ENCODE results near the gene ERCC6L2. TPM values are rescaled to one million over a fixed set of nuclear protein-coding genes. Genes with fewer than 3 reads are reported as not detected.

Gene ERCC6L2
- total and polyA plus RNA-seq, 9 of the 15 experiments (the other 6 are each of a cell fraction or from before 2014, with no cell fraction given), result 7.8 to 42.8 (median 23.6) TPM

DNA sequence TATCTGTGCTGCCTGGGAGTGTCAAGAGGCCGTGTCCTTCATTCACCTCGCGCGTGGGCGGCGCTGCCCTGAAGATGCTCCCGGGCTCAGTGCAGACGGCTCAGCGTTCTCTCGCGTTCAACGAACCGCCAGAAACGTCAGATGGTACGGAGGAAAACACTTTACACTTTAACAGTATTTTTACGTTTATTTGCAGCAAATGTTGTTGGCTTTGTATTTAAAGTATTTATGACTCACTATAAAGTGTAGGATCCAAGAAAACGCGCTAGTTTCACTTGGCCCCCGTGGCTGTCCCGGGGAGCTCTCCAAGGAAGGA, 544 bp upstream of the ERCC6L2 start:
- Histone ChIP-seq H2AFZ (ENCODE audit: low read depth, low read length) (no peak overlapping the region), H3K27me3 (ENCODE audit: control insufficient read depth in 2 of 2, insufficient read depth in 2 of 2, low read length in 2 of 2) (no peaks in the 10 kb centered on the region), H3K9ac (ENCODE audit: insufficient read depth in 1 of 2, low read depth in 2 of 2, low read length in 2 of 2) (peak overlapping the region in 1 of 2 experiments; percentile 96; a peak in 2 of 4 replicates), H3K9me3 (replicated peaks; ENCODE audit: control insufficient read depth, insufficient read depth, low read depth, low read length) (0 out of 2 replicates have a peak, but pooled peaks cover 2% of the 10 kb centered on the region), H3K4me1 (replicated peaks in 1 of 2; ENCODE audit: control insufficient read depth in 2 of 2, insufficient read depth in 2 of 2, low read length in 2 of 2) (peaks cover 4 to 11% of the 10 kb centered on the region in 2 experiments; a peak in 2 of 5 replicates), H3K36me3 (ENCODE audit: control insufficient read depth, insufficient read depth, low read length) (peaks cover 7% of the 10 kb centered on the region; the same call in 2 of the 3 replicates), H3K9me1 (ENCODE audit: control insufficient read depth, insufficient read depth, low read length) (no peaks in the 10 kb centered on the region), H4K20me1 (replicated peaks; ENCODE audit: control insufficient read depth, insufficient read depth, low read length) (no peaks in the 10 kb centered on the region), H3K4me3 (no peak overlapping the region), H3K27ac (ENCODE audit: extremely low read depth, low read depth, low read length) (no peak overlapping the region), H3K4me2 (ENCODE audit: insufficient read depth, low read length) (no peak overlapping the region; the same call in 1 of the 2 replicates), H3K79me2 (ENCODE audit: control insufficient read depth, insufficient read depth, low read length) (peaks cover 28% of the 10 kb centered on the region)
- ChIA-PET POLR2A (interaction anchor here (0.7 to 3.4 kb wide), 15 partner anchors 12 to 648 kb away, joined by 3 to 18 read pairs (median 3); no protein-coding TSS in a partner anchor), CTCF (ENCODE audit: low intra/inter-chr PET ratio) (no interaction called here)
- peak; percentile 26 for FAIRE-seq
- in situ Hi-C loops (cut with MboI), result no loop called here
- WGBS (ENCODE audit: insufficient coverage, low coverage, missing lambda C conversion rate), result 0% methylated on average over 20 of the region's 20 CpGs
- TSS peak; percentile 65 for BruUV-seq (replicated peaks)
- peak; percentile 44 to 81 (median 51) for DNase-seq (ENCODE audit: extremely low read depth in 1 of 4, low spot score in 3 of 4)
- peak; percentile 68 for ATAC-seq
- intact Hi-C loops (cut with micrococcal nuclease), result no loop called here
- TF ChIP-seq CEBPG (CRISPR knock-in tag; IDR thresholded peaks at IDR 0.05), result no peak
- TF ChIP-seq CEBPG (tag; conservative IDR thresholded peaks at IDR 0.05 in 1 of 2, IDR thresholded peaks at IDR 0.05 in 1 of 2), result no peak
- TF ChIP-seq EP300 (IDR thresholded peaks at IDR 0.05; ENCODE audit: low read length), result no peak; the same call in 1 of the 2 replicates
- no peak for TF ChIP-seq PTBP1 (IDR thresholded peaks at IDR 0.05; ENCODE audit: low read depth, low read length)
- TF ChIP-seq GATAD2B (IDR thresholded peaks at IDR 0.05; ENCODE audit: borderline replicate concordance), result no peak
- TF ChIP-seq CREB5 (CRISPR knock-in tag; IDR thresholded peaks at IDR 0.05), result no peak
- TF ChIP-seq SMAD1 (IDR thresholded peaks at IDR 0.05; ENCODE audit: low read depth, low read length, partially characterized antibody), result no peak
- no peak for TF ChIP-seq BRF1 (IDR thresholded peaks at IDR 0.05; ENCODE audit: borderline replicate concordance, extremely low read depth, insufficient read length)
- no peak for TF ChIP-seq GABPB2 (CRISPR knock-in tag; conservative IDR thresholded peaks at IDR 0.05)
- TF ChIP-seq U2AF2 (optimal IDR thresholded peaks at IDR 0.05; ENCODE audit: low read depth, low read length), result no peak
- TF ChIP-seq ZNF609 (CRISPR knock-in tag; IDR thresholded peaks at IDR 0.05; ENCODE audit: borderline replicate concordance), result no peak
- TF ChIP-seq, protein P1, sequence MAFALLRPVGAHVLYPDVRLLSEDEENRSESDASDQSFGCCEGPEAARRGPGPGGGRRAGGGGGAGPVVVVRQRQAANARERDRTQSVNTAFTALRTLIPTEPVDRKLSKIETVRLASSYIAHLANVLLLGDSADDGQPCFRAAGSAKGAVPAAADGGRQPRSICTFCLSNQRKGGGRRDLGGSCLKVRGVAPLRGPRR (CRISPR knock-in tag; IDR thresholded peaks at IDR 0.05), result no peak
- no peak for TF ChIP-seq ZNF121 (CRISPR knock-in tag; conservative IDR thresholded peaks at IDR 0.05)
- TF ChIP-seq POLR2B (IDR thresholded peaks at IDR 0.05; ENCODE audit: low read depth, partially characterized antibody), result no peak
- no peak for TF ChIP-seq NELFE (IDR thresholded peaks at IDR 0.05; ENCODE audit: insufficient read depth, insufficient read length)
- TF ChIP-seq ESRRA (IDR thresholded peaks at IDR 0.05; ENCODE audit: borderline replicate concordance, low read depth), result 0 out of 2 replicates have a peak, but pooled peaks have one; percentile 73
- 0 out of 2 replicates have a peak, but pooled peaks have one; percentile 13 for TF ChIP-seq LEF1 (IDR thresholded peaks at IDR 0.05)

Measured in K562 (cell line).